H9 (cell line): Measurements from ENCODE around the gene C7orf57. TPM values are rescaled to one million over a fixed set of nuclear protein-coding genes. Genes with fewer than 3 reads are reported as not detected.
"Not testable (repeated sequence)": the region's sequence is repeated elsewhere in the genome, so short reads cannot be mapped to it uniquely, and the experiment has no call there.

ENCODE experiments used
- DNase-seq: peaks from one replicate; pipeline ENCODE4 v3.0.0-alpha.2; 2017
- H2AFZ ChIP-seq: one replicate; pipeline ENCODE4 v1.6.1; 2013; ENCODE audit warnings: mild to moderate bottlenecking, low read length, control low read depth, moderate library complexity
- H2AK5ac ChIP-seq: 2 replicates; pipeline ENCODE4 v1.6.1; 2013; ENCODE audit warnings: low read length, control low read depth, mixed read lengths; ENCODE audit not compliant: insufficient read length
- H2BK120ac ChIP-seq: one replicate; pipeline ENCODE4 v1.6.1; 2013; ENCODE audit warnings: low read depth, mild to moderate bottlenecking, low read length, control low read depth, inconsistent platforms; ENCODE audit not compliant: poor library complexity, severe bottlenecking
- H2BK12ac ChIP-seq: 2 replicates; pipeline ENCODE4 v1.6.1; 2013; ENCODE audit warnings: low read length, control low read depth, mixed read lengths, low read depth; ENCODE audit not compliant: insufficient read length
- H2BK15ac ChIP-seq: 2 replicates; pipeline ENCODE4 v1.6.1; 2013; ENCODE audit warnings: low read depth, low read length, control low read depth
- H2BK20ac ChIP-seq: one replicate; pipeline ENCODE4 v1.6.1; 2013; ENCODE audit warnings: low read depth, mild to moderate bottlenecking, low read length, control low read depth, inconsistent platforms; ENCODE audit not compliant: poor library complexity, severe bottlenecking
- H2BK5ac ChIP-seq: 2 replicates; pipeline ENCODE4 v1.6.1; 2013; ENCODE audit warnings: low read length, control low read depth, mixed read lengths; ENCODE audit not compliant: insufficient read length
- H3K14ac ChIP-seq: 2 replicates; pipeline ENCODE4 v1.6.1; 2013; ENCODE audit warnings: low read length, control low read depth; ENCODE audit not compliant: insufficient read depth
- H3K18ac ChIP-seq: 2 replicates; pipeline ENCODE4 v1.6.1; 2013; ENCODE audit warnings: low read depth, mild to moderate bottlenecking, mixed read lengths, low read length, control low read depth; ENCODE audit not compliant: insufficient read length
- H3K23ac ChIP-seq: 2 replicates; pipeline ENCODE4 v1.6.1; 2013; ENCODE audit warnings: low read length, control low read depth, mixed read lengths, low read depth; ENCODE audit not compliant: insufficient read length
- H3K23me2 ChIP-seq: 2 replicates; pipeline ENCODE4 v1.6.1; 2013; ENCODE audit warnings: low read depth, mild to moderate bottlenecking, mixed read lengths, low read length, control low read depth; ENCODE audit not compliant: insufficient read length, poor library complexity, severe bottlenecking
- H3K27ac ChIP-seq: 2 replicates; pipeline ENCODE4 v1.5.1; 2013; ENCODE audit warnings: low read length, control low read depth, mixed read lengths, low read depth; ENCODE audit not compliant: insufficient read length
- H3K27me3 ChIP-seq: 2 replicates; pipeline ENCODE4 v1.6.1; 2013; ENCODE audit warnings: low read length, control low read depth, inconsistent platforms; ENCODE audit not compliant: insufficient read depth
- H3K4ac ChIP-seq: 2 replicates; pipeline ENCODE4 v1.6.1; 2013; ENCODE audit warnings: low read depth, mild to moderate bottlenecking, control low read depth, inconsistent platforms, low read length, moderate library complexity
- H3K4me1 ChIP-seq: 2 replicates; pipeline ENCODE4 v1.6.1; 2013; ENCODE audit warnings: low read length, control low read depth, inconsistent platforms; ENCODE audit not compliant: insufficient read depth
- H3K4me2 ChIP-seq: 2 replicates; pipeline ENCODE4 v1.6.1; 2013; ENCODE audit warnings: low read length, control low read depth, mixed read lengths; ENCODE audit not compliant: insufficient read length, insufficient read depth
- H3K56ac ChIP-seq: 2 replicates; pipeline ENCODE4 v1.6.1; 2013; ENCODE audit warnings: low read depth, mild to moderate bottlenecking, mixed read lengths, low read length, control low read depth; ENCODE audit not compliant: insufficient read length
- H3K79me1 ChIP-seq: 2 replicates; pipeline ENCODE4 v1.6.1; 2013; ENCODE audit warnings: low read depth, mild to moderate bottlenecking, moderate library complexity, low read length, control low read depth, inconsistent platforms; ENCODE audit not compliant: insufficient read depth, poor library complexity, severe bottlenecking
- H3K79me2 ChIP-seq: 2 replicates; pipeline ENCODE4 v1.6.1; 2013; ENCODE audit warnings: low read length, control low read depth, inconsistent platforms; ENCODE audit not compliant: insufficient read depth
- H3K9ac ChIP-seq: 2 replicates; pipeline ENCODE4 v1.6.1; 2013; ENCODE audit warnings: low read length, control low read depth, mixed read lengths; ENCODE audit not compliant: insufficient read length; ENCODE audit errors: extremely low read depth
- H3K9me3 ChIP-seq: one replicate; pipeline ENCODE4 v1.6.1; 2013; ENCODE audit warnings: low read depth, low read length, inconsistent platforms; ENCODE audit not compliant: control insufficient read depth
- H3T11ph ChIP-seq: one replicate; pipeline ENCODE4 v1.6.1; 2013; ENCODE audit warnings: mild to moderate bottlenecking, low read length, control low read depth, inconsistent platforms
- H4K20me1 ChIP-seq: one replicate; pipeline ENCODE4 v1.6.1; 2013; ENCODE audit not compliant: control insufficient read depth, insufficient read length, insufficient read depth
- H4K5ac ChIP-seq: 2 replicates; pipeline ENCODE4 v1.6.1; 2013; ENCODE audit warnings: low read depth, mild to moderate bottlenecking, mixed read lengths, low read length, control low read depth; ENCODE audit not compliant: insufficient read length
- H4K8ac ChIP-seq: replicated peaks from 2 replicates; pipeline ENCODE4 v1.6.1; 2013; ENCODE audit warnings: low read length, control low read depth, mixed read lengths, low read depth; ENCODE audit not compliant: insufficient read length
- H4K91ac ChIP-seq: 2 replicates; pipeline ENCODE4 v1.6.1; 2013; ENCODE audit warnings: low read depth, mild to moderate bottlenecking, moderate library complexity, mixed read lengths, low read length, control low read depth; ENCODE audit not compliant: insufficient read length
- H3K27ac Mint-ChIP-seq, 3 experiments: 2 replicates in 2 of 3; 3 replicates in 1 of 3; pipeline ENCODE4 v1.8.0; 2020 to 2021; ENCODE audit warnings: mixed read lengths in 3 of 3, mild to moderate bottlenecking in 1 of 3, moderate library complexity in 1 of 3
- H3K27me3 Mint-ChIP-seq: 2 replicates; pipeline ENCODE4 v1.8.0; 2021; ENCODE audit warnings: low read depth, mild to moderate bottlenecking, moderate library complexity, mixed read lengths
- H3K36me3 Mint-ChIP-seq, 3 experiments: 2 replicates in 2 of 3; 3 replicates in 1 of 3; pipeline ENCODE4 v1.8.0; 2020 to 2021; ENCODE audit warnings: low read depth in 3 of 3, mixed read lengths in 3 of 3; ENCODE audit not compliant: insufficient read depth in 1 of 3
- H3K4me1 Mint-ChIP-seq, 2 experiments: 2 replicates each; pipeline ENCODE4 v1.8.0; 2020; ENCODE audit warnings: mixed read lengths in 2 of 2
- H3K4me3 Mint-ChIP-seq, 2 experiments: 2 replicates in 1 of 2; 3 replicates in 1 of 2; pipeline ENCODE4 v1.8.0; 2020 to 2021; ENCODE audit warnings: mild to moderate bottlenecking in 2 of 2, mixed read lengths in 2 of 2, moderate library complexity in 1 of 2
- H3K9me3 Mint-ChIP-seq, 2 experiments: 2 replicates in 1 of 2; 3 replicates in 1 of 2; pipeline ENCODE4 v1.8.0; 2020; ENCODE audit warnings: mild to moderate bottlenecking in 2 of 2, mixed read lengths in 2 of 2, moderate library complexity in 1 of 2
- CTCF ChIP-seq: fragments of 200-600 bp; sonication (generic); conservative IDR thresholded peaks from 3 replicates; pipeline ENCODE4 v1.8.0; 2021; ENCODE audit warnings: antibody characterized with exemption, mild to moderate bottlenecking
- WGBS: extraction: QIAGEN DNeasy Blood & Tissue Kit; methylation state at CpG from one replicate; pipeline ENCODE4 v1.1.7; 2013; ENCODE audit warnings: missing lambda C conversion rate, low lambda C conversion rate, mixed read lengths; ENCODE audit not compliant: insufficient read length; ENCODE audit errors: extremely low coverage; 5-methylcytosine and 5-hydroxymethylcytosine counted together
- total RNA-seq: library from RNA; stranded (reverse); gene quantifications from 2 replicates; pipeline ENCODE4 v1.2.1, GENCODE V29; 2021

Gene C7orf57
- total RNA-seq, 1 experiment from 2014 or later: not detected

DNA sequence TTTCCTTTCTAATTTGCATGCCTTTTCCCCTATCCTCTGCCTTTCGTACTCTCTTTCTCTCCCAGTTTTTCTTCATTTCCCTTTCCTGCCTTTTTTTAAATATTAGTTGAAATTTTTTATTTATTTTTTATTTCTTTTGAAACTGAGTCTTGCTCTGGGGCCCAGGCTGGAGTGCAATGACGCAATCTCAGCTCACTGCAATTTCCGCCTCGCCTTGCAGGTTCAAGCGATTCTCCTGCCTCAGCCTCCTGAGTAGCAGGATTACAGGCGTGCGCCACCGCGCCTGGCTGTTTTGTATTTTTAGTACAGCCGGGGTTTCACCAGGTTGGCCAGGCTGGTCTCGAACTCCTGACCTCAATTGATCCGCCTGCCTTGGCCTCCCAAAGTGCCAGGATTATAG lies 35.9 kb upstream of the C7orf57 start:
- H3T11ph ChIP-seq: no peak overlapping the region
- H3K18ac ChIP-seq: no peak overlapping the region
- no peak overlapping the region for H4K8ac ChIP-seq
- no peak overlapping the region for H2BK15ac ChIP-seq
- no peak overlapping the region for H2BK120ac ChIP-seq
- no peaks in the 10 kb centered on the region for H3K27me3 Mint-ChIP-seq
- no peak overlapping the region for H2BK20ac ChIP-seq
- no peak overlapping the region for H2BK12ac ChIP-seq
- H3K56ac ChIP-seq: no peak overlapping the region
- H3K9ac ChIP-seq: no peak overlapping the region
- no peak overlapping the region for H3K4ac ChIP-seq
- no peak overlapping the region for H3K4me2 ChIP-seq
- peaks cover 0 to 5% of the 10 kb centered on the region in 2 experiments; a peak in 4 of 5 replicates for H3K9me3 Mint-ChIP-seq
- no peak overlapping the region for H3K4me3 Mint-ChIP-seq
- peaks cover 0 to 4% of the 10 kb centered on the region in 2 experiments; a peak in 1 of 4 replicates for H3K4me1 Mint-ChIP-seq
- no peaks in the 10 kb centered on the region for H3K9me3 ChIP-seq
- H3K23me2 ChIP-seq: no peaks in the 10 kb centered on the region
- H3K36me3 Mint-ChIP-seq: peaks cover 0 to 5% (median 3%) of the 10 kb centered on the region in 3 experiments; a peak in 1 of 7 replicates
- H2BK5ac ChIP-seq: no peak overlapping the region
- H2AFZ ChIP-seq: no peak overlapping the region
- no peaks in the 10 kb centered on the region for H3K27me3 ChIP-seq
- no peak overlapping the region for H2AK5ac ChIP-seq
- no peak overlapping the region for H3K27ac ChIP-seq
- H4K91ac ChIP-seq: no peak overlapping the region
- no peak overlapping the region for H3K23ac ChIP-seq
- no peak for TF ChIP-seq CTCF
- H4K20me1 ChIP-seq: no peaks in the 10 kb centered on the region
- no peaks in the 10 kb centered on the region for H3K79me2 ChIP-seq
- no peak overlapping the region for H4K5ac ChIP-seq
- H3K79me1 ChIP-seq: no peaks in the 10 kb centered on the region
- WGBS: no CpG with 5 or more reads among the region's 12 CpGs
- no peaks in the 10 kb centered on the region for H3K4me1 ChIP-seq
- no peak overlapping the region for H3K14ac ChIP-seq
- no peak overlapping the region for H3K27ac Mint-ChIP-seq
- DNase-seq: no peak

DNA sequence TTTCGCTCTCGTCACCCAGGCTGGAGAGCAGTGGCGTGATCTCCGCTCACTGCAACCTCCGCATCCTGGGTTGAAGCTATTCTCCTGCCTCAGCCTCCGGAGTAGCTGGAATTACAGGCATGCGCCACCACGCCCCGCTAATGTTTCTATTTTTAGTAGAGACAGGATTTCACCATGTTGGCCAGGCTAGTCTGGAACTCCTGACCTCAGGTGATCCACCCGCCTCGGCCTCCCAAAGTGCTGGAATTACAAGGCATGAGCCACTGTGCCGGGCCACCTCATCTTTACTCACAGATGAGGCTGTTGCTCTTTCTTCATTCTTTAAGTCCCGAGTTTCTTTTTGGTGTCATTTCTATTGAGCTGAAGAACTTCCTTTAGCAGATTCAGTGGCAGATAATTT lies 35.2 kb upstream of the C7orf57 start:
- H3K27ac Mint-ChIP-seq, H3K9me3 ChIP-seq, H3K4me1 ChIP-seq, H3T11ph ChIP-seq, H2BK12ac ChIP-seq, H3K27me3 ChIP-seq, H4K20me1 ChIP-seq, H3K4me2 ChIP-seq, H4K8ac ChIP-seq, H3K23me2 ChIP-seq, H3K79me2 ChIP-seq, H3K23ac ChIP-seq, H3K27me3 Mint-ChIP-seq, H4K91ac ChIP-seq, H3K18ac ChIP-seq, H2AK5ac ChIP-seq, H2BK5ac ChIP-seq, H2AFZ ChIP-seq, H3K14ac ChIP-seq, H3K4me3 Mint-ChIP-seq, H3K56ac ChIP-seq, H2BK15ac ChIP-seq, H4K5ac ChIP-seq, H3K27ac ChIP-seq, H2BK20ac ChIP-seq, H3K36me3 Mint-ChIP-seq, H2BK120ac ChIP-seq, H3K79me1 ChIP-seq, H3K9ac ChIP-seq, H3K4ac ChIP-seq, H3K4me1 Mint-ChIP-seq, H3K9me3 Mint-ChIP-seq: not testable (repeated sequence)
- no CpG with 5 or more reads among the region's 13 CpGs for WGBS
- DNase-seq: peak; percentile 34
